HepG2 (cell line): ENCODE results near the gene RTBDN. TPM values are rescaled to one million over a fixed set of nuclear protein-coding genes. Genes with fewer than 3 reads are reported as not detected.

Source experiments
- DMTF1 ChIP-seq: sonication (generic); formaldehyde crosslinking; IDR thresholded peaks from 2 replicates; pipeline ENCODE4 v1.4.0; 2020; ENCODE audit warnings: mild to moderate bottlenecking, missing genetic modification reagents
- FOXP1 ChIP-seq, 2 experiments: fragments of 450-650 bp in 1 of 2; IDR thresholded peaks; 2 replicates each; pipeline ENCODE4 v1.6.1; 2017 to 2018; ENCODE audit warnings: antibody characterized with exemption in 1 of 2
- KLF16 ChIP-seq, 2 experiments: sonication (generic) in 1 of 2; formaldehyde crosslinking in 1 of 2; IDR thresholded peaks; 2 replicates each; pipeline versions ENCODE4 v1.6.1 to v1.8.0; 2016 to 2023; ENCODE audit warnings: missing genetic modification reagents in 2 of 2, missing compliant biosample characterization in 1 of 2
- REPIN1 ChIP-seq: sonication (generic); formaldehyde crosslinking; IDR thresholded peaks from 2 replicates; pipeline ENCODE4 v1.8.0; 2022; ENCODE audit warnings: missing genetic modification reagents, low read depth, mild to moderate bottlenecking, borderline replicate concordance
- ZHX2 ChIP-seq, 2 experiments: sonication (generic) in 1 of 2; formaldehyde crosslinking in 1 of 2; IDR thresholded peaks; 2 replicates each; pipeline versions ENCODE4 v1.6.1 to v1.9.0; 2014 to 2022; ENCODE audit warnings: antibody characterized with exemption in 1 of 2, borderline replicate concordance in 1 of 2, inconsistent platforms in 1 of 2, low read depth in 1 of 2, missing genetic modification reagents in 1 of 2
- ZNF318 ChIP-seq: sonication (generic); formaldehyde crosslinking; IDR thresholded peaks from 2 replicates; pipeline ENCODE4 v1.4.0; 2020; ENCODE audit warnings: mild to moderate bottlenecking, missing genetic modification reagents
- polyA plus RNA-seq, 8 experiments: library from polyadenylated mRNA; depleted of rRNA in 3 of 8; stranded (reverse) in 7 of 8; unstranded in 1 of 8; fragments of >200 nt; fragmentation: Illumina TruSeq in 4 of 8; extraction: Trizol in 4 of 8; gene quantifications; 2 replicates each; pipeline versions ENCODE4 v1.2.1 to v1.2.3, GENCODE V29; 2011 to 2016; ENCODE audit warnings: low read depth in 4 of 8, missing spikeins in 1 of 8, mixed read lengths in 1 of 8; ENCODE audit not compliant: insufficient read depth in 1 of 8
- total RNA-seq, 5 experiments: library from RNA; depleted of rRNA; stranded (reverse); fragments of >200 nt; fragmentation: Illumina TruSeq; extraction: Trizol; gene quantifications; 2 replicates each; pipeline ENCODE4 v1.2.3, GENCODE V29; 2016; ENCODE audit warnings: low read depth in 1 of 5

Gene RTBDN
- total and polyA plus RNA-seq, 2 of the 13 experiments (the other 11 are each of a cell fraction or from before 2014, with no cell fraction given), result 0.27 to 0.48 TPM

- TF ChIP-seq REPIN1 (peak; percentile 59; the same call in 1 of the 2 replicates), ZNF318 (0 out of 2 replicates have a peak, but pooled peaks have one; percentile 41), FOXP1 (IDR thresholded peaks at IDR 0.05) (no peak), FOXP1 (CRISPR knock-in tag; IDR thresholded peaks at IDR 0.05) (no peak), DMTF1 (CRISPR knock-in tag) (no peak), KLF16 (CRISPR knock-in tag; IDR thresholded peaks at IDR 0.05) (peak in 1 of 2 experiments; percentile 68; a peak in 2 of 4 replicates), ZHX2 (IDR thresholded peaks at IDR 0.05; ENCODE audit: low read depth) (no peak), ZHX2 (CRISPR knock-in tag; IDR thresholded peaks at IDR 0.05; ENCODE audit: borderline replicate concordance) (peak; percentile 90; the same call in 1 of the 2 replicates)
Observed at GRCh38 chr19:12806242-12807081, 27.9 kb downstream of the RTBDN start, which contains the start of gene RNASEH2A (continued).
